Glomerular visceral epithelial cell (primary cell): ENCODE results near the gene ATP5F1C.

Experiments used
- DNase-seq: peaks from one replicate; pipeline ENCODE4 v3.0.0-alpha.2; 2016; ENCODE audit errors: extremely low spot score

Gene ATP5F1C

DNA sequence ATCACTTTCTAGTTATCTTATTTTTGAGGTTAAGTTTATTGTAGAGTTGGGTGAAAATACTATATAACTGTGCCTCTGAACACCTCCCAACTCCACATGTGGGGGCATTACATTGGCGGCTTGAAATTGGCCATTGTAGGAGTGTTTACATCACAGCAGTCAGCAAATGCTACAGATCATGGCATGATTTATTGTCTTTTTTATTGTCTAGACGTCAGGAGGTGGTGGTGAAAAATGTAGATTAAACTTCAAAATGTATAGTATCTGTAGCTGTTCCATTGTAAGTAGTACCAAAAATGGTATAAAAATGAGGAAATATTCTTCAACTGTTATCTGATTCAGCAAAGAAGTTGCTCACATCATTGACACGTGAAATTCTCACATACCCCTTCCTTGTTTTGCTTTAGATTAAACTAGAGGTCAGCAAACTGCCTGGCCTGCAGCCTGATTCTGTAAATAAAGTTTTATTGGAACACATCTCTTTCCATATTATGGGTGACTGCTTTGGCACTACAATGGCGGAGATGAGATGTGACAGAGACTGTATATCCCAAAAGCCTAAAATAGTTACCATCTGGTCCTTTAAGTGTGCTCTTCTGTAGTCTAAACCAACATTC lies 65.4 kb downstream of the ATP5F1C start:
- no peak for DNase-seq

GRCh38 chr10:7853890-7854289 lies 65.9 kb downstream of the ATP5F1C start:
- no peak for DNase-seq

DNA sequence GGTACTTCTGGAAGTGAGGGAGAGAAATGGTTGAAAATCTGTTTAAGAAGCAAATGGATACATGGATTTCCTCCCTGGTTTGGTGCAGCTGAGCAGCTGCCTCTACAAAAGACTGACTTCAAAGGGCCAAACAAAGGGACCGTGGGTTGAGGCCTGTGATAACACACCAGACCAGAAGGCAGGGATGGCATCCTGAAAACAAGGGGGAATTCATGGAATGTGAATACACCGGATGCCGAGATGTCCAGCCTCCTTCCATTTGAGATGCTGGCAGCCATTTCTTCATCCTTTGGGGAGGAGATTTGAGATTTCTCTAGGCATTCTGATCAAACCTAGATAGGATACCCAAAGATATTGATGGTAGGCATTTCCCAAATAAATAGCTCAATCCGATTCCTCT lies 67.2 kb downstream of the ATP5F1C start:
- no peak for DNase-seq

- DNase-seq = no peak
These were observed 68.7 kb downstream of the ATP5F1C start for GRCh38 chr10:7856678-7857077.

DNA sequence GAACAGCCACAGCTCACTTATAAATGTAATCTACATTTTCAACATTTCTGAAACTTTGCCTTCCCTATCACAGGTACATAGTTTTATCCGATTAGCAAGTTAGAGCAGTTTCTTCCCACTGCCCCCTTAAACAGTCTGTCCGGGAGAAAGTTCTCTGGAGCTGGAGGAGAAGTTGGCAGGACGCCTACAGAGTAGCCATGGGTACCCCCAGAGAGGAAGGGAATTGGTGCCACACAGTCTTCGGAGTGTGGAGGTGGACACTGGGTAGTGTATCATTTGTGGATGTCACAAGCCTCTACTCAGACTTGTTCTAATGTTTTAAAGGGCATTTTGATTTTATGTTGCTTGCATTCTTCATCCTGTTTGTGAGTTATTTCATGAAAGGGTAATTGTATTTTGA lies 69.3 kb downstream of the ATP5F1C start:
- DNase-seq = peak; percentile 8
